Head of caudate nucleus (tissue), 42 donors: ENCODE measurements around the gene SHISAL1.
A peak's percentile ranks its signal among the peaks of the same experiment; 100 is the strongest.

Experiments
- DNase-seq, 42 donors: peaks; one replicate each; pipeline versions ENCODE4 v3.0.0 to v3.0.0-alpha.2; 2020 to 2021; ENCODE audit warnings: mixed read lengths in 7 of 42
- intact Hi-C: fragments of 100-400 bp; cut with DNase I; formaldehyde crosslinking; loops from one replicate; pipeline ENCODE4 v1.15.0; 2022

Gene SHISAL1

GRCh38 chr22:44225091-44225689 is 87.6 kb downstream of the SHISAL1 start:
- DNase-seq: peak in 2 of 42 donors; percentile 17 to 31
- intact Hi-C loops: no loop called here

- intact Hi-C loops: no loop called here
- peak in 22 of 42 donors; percentile 6 to 70 (median 23) for DNase-seq
Measured at GRCh38 chr22:44224166-44224565, 88.6 kb downstream of the SHISAL1 start.

- intact Hi-C loops: no loop called here
- peak in 2 of 42 donors; percentile 2 to 25 for DNase-seq
Measured at GRCh38 chr22:44221710-44222475, 90.9 kb downstream of the SHISAL1 start.

GRCh38 chr22:44220727-44221680 is 91.7 kb downstream of the SHISAL1 start:
- intact Hi-C loops: no loop called here
- DNase-seq: peak in 2 of 42 donors; percentile 9 to 20

GRCh38 chr22:44219101-44219870 is 93.5 kb downstream of the SHISAL1 start:
- DNase-seq: peak in 1 of 42 donors; percentile 29
- intact Hi-C loops: no loop called here

- DNase-seq: peak in 1 of 42 donors; percentile 10
- intact Hi-C loops: no loop called here
Measured at GRCh38 chr22:44218071-44218470, 94.7 kb downstream of the SHISAL1 start.

GRCh38 chr22:44217346-44217745 is 95.4 kb downstream of the SHISAL1 start:
- no peak for DNase-seq
- intact Hi-C loops: no loop called here

GRCh38 chr22:44215287-44215686 is 97.5 kb downstream of the SHISAL1 start:
- intact Hi-C loops: no loop called here
- DNase-seq: peak in 1 of 42 donors; percentile 9

GRCh38 chr22:44214764-44215163 is 98.0 kb downstream of the SHISAL1 start:
- intact Hi-C loops: no loop called here

GRCh38 chr22:44214187-44214586 is 98.6 kb downstream of the SHISAL1 start:
- peak in 2 of 42 donors; percentile 5 to 16 for DNase-seq
- intact Hi-C loops: no loop called here

More at GRCh38 chr22:44214764-44215163, 98.0 kb downstream of the SHISAL1 start:
- DNase-seq: peak in 1 of 42 donors; percentile 4

GRCh38 chr22:44213489-44214043 is 99.2 kb downstream of the SHISAL1 start:
- DNase-seq: peak in 1 of 42 donors; percentile 25
- intact Hi-C loops: no loop called here

- peak in 1 of 42 donors; percentile 13 for DNase-seq
- intact Hi-C loops: no loop called here
Measured at GRCh38 chr22:44212936-44213335, 99.8 kb downstream of the SHISAL1 start.

GRCh38 chr22:44211946-44212930 is 100.5 kb downstream of the SHISAL1 start:
- DNase-seq: peak in 2 of 42 donors; percentile 14 to 33
- intact Hi-C loops: no loop called here

GRCh38 chr22:44211256-44211945 is 101.3 kb downstream of the SHISAL1 start:
- intact Hi-C loops: no loop called here
- DNase-seq: peak in 3 of 42 donors; percentile 8 to 22 (median 17)

GRCh38 chr22:44210722-44211121 is 102.0 kb downstream of the SHISAL1 start:
- intact Hi-C loops: no loop called here
- peak in 1 of 42 donors; percentile 7 for DNase-seq

- DNase-seq: no peak
- intact Hi-C loops: no loop called here
Measured at GRCh38 chr22:44209343-44209742, 103.4 kb downstream of the SHISAL1 start.

GRCh38 chr22:44207981-44208317 is 104.8 kb downstream of the SHISAL1 start:
- peak in 2 of 42 donors; percentile 26 to 28 for DNase-seq
- intact Hi-C loops: no loop called here
